ENCODE data around the gene PCBP2.
"Not testable (repeated sequence)": the region's sequence is repeated elsewhere in the genome, so short reads cannot be mapped to it uniquely, and the experiment has no call there.

The PCBP2 gene

DNA sequence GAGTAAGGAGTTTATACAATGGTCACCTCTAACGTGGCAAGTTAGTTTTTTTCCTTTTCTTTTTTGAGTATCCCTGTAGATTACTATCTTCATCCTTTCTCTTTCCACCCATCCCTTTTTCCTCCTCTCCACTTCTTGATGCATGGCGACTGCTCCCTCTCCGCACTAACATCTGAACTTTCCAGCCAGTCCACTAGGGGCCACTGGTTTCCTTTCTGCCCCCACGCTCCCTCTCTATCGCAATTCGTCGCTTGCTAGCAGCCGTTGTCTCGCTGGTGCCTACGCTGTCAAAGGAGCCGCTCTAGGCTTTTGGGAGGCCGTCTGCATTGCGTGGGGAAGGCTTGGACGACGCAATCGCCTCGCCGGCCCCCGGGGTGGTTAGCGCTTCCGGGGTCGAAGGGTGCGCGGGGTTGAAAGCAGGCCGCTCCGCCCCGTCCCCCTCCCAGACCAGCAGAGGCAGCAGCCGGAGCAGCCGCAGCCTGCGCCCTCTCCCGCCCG is at the start of gene PCBP2:
TSS of gene PCBP2 (plus strand) at position 442 of the 498 bp plus-strand sequence. CDS start 2,699 bp downstream, outside the sequence.
- no peak for FAIRE-seq

DNA sequence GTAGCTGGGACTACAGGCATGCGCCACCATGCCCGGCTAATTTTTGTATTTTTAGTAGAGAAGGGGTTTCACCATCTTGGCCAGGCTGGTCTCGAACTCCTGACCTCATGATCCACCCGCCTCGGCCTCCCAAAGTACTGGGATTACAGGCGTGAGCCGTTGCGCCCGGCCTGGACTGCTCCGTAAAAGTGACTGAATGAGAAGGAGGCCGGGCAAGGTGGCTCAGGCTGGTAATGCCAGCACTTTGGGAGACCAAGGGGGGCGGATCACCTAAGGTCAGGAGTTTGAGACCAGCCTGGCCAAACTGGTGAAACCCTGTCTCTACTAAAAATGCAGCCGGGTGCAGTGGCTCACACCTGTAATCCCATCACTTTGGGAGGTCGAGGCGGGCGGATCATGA is 49.6 kb upstream of the PCBP2 start:
- not testable (repeated sequence) for FAIRE-seq

DNA sequence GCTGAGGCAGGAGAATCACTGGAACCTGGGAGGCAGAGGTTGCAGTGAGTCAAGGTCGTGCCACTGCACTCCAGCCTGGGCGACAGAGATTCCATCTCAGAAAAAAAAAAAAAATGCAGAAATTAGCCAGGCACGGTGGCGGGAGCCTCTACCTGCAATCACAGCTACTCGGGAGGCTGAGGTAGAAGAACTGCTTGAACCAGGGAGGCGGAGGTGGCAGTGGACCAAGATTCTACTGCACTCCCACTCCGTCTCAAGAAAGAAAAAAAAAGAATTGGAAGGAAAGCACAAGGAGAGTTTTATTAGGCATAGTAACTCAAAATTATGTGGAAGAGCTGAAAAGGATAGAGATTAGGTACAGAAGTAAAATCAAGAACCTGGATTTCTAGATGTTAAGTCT is 49.0 kb upstream of the PCBP2 start:
- FAIRE-seq: no peak

DNA sequence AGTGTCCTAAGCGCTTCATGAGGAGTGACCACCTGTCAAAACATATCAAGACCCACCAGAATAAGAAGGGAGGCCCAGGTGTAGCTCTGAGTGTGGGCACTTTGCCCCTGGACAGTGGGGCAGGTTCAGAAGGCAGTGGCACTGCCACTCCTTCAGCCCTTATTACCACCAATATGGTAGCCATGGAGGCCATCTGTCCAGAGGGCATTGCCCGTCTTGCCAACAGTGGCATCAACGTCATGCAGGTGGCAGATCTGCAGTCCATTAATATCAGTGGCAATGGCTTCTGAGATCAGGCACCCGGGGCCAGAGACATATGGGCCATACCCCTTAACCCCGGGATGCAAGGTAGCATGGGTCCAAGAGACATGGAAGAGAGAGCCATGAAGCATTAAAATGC is 41.0 kb upstream of the PCBP2 start:
- no peak for FAIRE-seq

DNA sequence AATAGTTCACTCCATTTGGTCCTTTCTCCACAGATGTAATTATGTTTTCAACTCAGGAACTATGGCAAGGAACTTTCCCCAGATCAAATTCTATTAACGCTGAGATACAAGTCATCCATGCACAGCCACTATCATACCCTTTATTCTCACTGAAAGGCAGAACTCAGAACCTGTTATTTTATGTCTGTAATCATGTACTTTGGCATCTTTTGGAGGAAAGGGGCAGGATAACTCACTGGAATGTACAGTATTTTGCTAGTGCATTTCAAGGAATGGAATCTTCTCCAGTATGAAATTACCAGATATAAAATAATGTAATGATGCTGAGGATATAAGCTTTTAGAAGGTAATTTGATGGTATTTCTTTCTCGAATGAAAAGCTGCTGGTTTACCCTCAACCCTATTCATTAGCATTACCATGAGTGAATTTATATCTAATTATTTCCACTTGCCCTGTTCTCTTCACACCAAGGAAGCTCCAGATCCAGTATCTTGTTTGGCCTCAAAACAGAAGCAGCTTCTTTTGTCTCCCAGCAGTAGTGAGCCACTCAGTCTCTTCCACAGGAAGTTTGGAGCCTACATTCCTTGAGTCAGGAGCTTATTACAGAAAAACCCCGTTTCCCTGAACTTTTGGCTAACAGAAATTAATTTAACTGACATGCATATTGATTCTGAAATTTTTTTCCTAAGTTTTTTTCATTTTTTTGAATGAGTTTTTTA is 38.3 kb upstream of the PCBP2 start:
- no peak for FAIRE-seq

DNA sequence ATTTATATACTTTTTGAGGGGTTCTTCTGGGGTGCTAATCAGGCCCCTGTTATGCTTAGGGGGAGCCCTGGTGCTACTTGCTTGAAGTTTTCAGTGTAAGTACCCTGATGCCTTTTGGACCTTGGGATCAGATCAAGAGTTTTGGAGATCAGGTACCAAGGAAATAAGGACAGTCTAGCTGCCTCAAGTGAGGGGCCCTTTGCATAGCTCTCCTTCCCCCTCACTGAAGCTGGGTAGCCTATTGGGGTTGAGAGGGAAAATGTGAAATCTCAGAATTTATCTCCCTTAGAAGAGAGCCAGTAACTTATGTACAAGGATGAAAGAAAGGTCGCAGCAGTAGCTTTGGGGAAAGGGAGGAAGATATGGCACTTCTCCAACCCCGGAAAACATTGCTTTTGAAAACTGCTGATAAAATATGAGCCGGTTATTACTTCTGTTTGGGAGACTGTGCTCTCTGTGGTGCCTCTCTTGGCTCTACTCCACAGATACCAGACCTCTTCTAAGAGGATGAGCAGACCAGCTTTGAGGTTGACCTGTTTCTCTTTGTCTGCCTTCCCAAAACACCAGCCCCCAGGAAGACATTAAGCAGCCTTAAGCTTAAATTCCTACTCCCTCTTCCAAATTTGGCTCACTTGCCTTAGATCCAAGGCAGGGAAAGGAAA is 37.0 kb upstream of the PCBP2 start:
- FAIRE-seq: no peak

DNA sequence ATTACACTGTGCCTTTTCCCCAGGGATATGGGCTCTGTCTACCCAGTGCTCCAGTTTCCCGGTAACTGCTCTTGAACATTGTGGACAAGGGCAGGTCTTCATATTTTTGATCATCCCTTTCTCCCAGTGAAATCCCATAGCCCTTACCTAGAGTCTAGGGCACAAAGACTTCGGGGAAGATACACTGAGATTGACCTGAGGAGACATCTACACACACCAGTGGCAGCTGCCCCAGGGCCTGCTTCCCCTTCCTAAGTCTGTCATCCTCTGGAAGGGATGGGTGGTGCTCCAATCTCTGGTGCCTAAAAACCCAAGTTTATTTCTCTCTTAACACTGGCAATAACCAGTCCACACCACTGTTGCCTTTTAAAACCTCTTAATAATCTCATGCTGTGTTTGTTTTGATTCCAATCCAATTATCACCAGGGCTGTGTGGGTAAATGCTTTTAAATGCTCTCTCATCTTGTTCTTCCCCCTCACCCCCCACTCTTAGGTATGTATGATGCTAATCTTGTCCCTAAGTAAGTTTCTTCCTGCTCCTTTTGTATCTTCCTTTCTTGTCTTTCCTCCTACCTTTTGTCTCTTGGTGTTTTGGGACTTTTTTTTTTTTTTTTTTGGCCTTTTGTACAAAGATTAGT is 36.0 kb upstream of the PCBP2 start:
- FAIRE-seq: not testable (repeated sequence)

DNA sequence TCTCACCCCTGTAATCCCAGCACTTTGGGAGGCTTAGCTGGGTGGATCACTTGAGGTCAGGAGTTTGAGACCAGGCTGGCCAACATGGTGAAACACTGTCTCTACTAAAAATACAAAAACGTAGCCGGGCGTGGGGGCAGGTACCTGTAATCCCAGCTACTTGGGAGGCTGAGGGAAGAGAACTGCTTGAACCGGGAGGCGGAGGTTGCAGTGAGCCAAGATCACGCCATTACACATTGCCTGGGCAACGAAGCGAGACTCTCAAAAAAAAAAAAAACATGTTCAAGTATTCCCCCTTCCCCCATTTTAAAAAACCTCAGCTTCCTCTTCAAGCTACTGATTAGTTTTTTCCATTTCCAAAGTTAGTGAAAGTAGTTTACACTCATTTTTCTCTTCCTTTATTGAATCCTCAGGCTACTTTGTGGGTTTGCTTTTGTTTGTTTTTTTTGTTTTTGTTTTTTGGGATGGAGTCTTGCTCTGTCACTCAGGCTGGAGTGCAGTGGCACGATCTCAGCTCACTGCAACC is 34.5 kb upstream of the PCBP2 start:
- FAIRE-seq: not testable (repeated sequence)

DNA sequence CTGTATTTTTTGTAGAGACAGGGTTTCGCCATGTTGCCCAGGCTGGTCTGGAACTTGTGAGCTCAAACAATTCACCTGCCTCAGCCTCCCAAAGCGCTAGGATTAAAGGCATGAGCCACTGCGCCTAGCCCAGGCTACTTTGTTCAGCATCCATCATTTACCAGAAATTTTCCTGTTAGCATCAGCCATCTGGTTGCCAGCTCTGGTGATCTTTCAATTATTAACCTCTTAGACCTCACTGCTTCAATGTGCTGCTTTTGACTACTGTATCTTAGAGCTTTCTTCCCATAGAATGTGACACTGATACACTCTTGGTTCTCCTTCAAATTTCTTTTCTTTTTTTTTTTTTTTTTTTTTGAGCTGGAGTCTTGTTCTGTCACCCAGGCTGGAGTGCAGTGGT is 33.7 kb upstream of the PCBP2 start:
- FAIRE-seq: no peak

DNA sequence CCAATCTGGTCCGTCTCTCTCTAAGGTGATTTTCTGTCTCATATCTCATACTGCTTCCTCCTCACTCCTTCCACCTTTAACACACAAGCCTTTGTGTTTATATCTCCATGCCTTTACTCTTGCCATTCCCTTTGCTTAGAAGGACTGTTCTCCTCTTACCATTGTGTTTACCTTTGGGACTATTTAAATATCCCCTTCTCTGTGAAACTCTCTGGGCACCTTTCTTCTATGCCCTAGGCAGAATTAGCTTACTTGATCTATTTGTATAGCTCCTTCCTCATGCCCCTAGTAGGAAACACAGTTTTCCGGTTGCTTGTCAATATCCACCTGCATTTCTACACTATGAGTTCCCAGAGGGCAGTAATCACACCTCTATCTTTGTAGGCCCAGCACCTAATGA is 32.1 kb upstream of the PCBP2 start:
- no peak for FAIRE-seq

DNA sequence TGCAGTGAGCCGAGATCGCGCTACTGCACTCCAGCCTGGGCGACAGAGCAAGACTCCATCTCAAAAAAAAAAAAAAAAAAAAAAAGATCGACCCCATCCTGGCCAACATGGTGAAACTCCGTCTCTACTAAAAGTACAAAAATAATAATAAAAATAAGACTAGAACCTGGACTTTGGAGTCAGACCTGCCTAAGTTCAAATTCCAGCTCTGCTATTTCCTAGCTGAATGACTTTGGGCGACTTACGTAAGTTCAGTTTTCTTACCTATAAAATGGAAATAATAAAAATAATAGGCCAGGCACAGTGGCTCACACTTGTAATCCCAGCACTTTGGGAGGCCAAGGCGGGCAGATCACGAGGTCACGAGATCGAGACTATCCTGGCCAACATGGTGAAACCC is 29.7 kb upstream of the PCBP2 start:
- not testable (repeated sequence) for FAIRE-seq

DNA sequence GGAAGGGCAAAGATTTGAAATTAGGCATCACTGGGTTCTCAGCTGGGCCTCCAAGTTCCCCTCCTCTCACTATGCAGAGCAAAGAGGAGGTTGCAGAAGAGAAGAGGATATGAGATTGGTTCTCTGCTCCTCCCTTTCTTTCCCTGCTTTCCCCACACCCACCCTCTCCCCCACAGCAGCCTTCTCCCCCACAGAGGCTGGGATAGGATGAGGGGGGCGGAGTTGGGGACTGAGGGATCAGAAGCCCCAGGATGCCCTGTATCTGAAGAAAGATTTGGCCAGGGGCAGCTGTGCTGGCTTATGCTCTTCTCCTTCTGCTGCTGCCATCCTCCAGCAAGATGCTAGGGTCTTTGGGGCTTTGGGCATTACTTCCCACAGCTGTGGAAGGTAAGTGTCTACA is 28.3 kb upstream of the PCBP2 start, which contains the start of gene AMHR2:
TSS of gene AMHR2 (plus strand) at position 259 of the 400 bp plus-strand sequence. CDS start at position 339, 80 bp downstream.
- no peak for FAIRE-seq

DNA sequence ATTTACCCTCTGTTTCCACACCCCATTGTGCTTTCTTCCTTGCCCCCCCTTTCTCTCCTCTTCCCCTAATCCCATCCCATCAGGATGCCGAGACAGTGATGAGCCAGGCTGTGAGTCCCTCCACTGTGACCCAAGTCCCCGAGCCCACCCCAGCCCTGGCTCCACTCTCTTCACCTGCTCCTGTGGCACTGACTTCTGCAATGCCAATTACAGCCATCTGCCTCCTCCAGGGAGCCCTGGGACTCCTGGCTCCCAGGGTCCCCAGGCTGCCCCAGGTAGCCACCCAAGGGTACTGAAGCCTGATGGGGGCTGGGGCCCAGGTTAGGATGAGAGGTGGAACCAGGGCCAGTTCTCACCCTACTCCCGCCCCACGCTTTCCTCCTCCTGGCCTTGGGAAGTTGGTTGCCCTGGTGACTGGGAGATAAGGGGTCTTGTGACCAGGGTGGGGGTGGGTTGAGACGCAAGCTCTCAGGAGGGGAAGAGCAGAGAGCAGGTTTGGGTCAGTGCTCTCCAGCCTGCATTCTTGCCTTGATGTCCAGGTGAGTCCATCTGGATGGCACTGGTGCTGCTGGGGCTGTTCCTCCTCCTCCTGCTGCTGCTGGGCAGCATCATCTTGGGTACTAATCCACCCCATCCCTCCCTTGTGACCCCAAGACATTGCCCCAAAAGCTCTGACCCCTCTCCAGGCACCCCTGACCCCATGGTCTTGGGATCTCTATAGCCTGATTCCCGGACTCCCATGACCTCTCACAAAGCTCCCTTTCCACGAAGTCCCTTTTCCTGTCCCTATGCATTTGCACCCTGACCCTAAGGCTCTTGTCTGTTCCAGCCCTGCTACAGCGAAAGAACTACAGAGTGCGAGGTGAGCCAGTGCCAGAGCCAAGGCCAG is 27.0 kb upstream of the PCBP2 start:
- FAIRE-seq: no peak

DNA sequence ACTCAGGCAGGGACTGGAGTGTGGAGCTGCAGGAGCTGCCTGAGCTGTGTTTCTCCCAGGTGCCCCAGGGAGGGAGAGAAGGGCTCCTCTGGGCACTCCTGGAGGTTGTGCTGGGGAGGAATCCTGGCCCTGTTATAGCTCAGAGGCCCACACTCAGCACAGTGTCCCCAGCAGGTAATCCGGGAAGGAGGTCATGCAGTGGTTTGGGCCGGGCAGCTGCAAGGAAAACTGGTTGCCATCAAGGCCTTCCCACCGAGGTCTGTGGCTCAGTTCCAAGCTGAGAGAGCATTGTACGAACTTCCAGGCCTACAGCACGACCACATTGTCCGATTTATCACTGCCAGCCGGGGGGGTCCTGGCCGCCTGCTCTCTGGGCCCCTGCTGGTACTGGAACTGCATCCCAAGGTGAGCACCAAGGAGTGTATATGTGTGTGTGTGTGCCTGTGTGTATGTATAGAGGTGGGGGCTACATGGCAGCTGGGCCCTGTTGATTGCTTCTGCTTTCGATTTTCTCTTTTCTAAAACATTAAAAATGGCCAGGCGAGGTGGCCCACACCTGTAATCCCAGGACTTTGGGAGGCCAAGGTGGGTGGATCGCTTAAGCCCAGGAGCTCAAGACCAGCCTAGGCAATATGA is 26.3 kb upstream of the PCBP2 start:
- no peak for FAIRE-seq

DNA sequence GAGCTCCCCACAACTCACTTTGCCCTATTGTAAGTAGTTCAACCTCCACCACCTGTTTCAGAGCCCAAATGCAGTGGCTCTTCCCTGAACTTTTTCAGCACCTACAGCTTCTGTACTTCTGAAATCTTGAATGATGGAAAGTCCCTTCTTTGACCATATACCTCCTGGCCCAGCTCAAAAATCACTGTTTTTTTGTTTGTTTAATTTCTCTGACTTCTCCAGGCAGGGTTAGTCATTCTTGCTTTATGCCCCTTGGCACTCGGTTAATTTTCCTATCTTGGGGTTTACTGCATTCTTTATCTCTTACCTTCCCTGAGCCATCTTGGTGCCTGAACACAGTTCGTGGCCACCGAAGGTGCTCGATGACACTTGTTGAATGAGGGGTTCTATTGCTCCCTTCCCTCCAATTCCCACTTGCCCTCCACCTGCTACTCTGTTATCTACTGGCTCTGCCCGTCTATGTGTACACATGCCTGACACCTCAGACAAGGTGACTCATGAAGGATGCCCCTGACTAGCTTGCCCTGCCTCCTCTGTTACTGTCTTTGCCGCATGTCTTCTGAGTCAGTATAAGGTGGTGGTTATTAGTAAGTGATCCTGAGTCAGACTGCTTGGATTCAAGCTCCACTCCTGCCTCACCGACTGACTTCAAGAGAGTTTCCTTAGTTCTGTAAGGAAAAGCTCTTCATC is 23.9 kb upstream of the PCBP2 start:
- FAIRE-seq: no peak

DNA sequence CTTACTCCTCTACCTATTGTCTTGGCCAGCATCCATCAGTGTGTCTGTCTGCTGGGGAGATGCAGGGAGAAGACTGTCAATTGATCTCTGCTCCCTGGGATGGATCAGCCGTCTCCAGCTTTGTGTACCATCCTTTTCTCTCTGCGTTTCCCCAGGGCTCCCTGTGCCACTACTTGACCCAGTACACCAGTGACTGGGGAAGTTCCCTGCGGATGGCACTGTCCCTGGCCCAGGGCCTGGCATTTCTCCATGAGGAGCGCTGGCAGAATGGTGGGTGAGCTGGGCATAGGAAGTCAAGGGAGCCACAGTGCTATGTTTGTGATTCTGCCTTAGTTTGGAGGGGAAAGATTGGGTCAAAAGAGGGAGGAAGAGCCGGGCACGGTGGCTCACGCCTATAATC is 23.2 kb upstream of the PCBP2 start:
- no peak for FAIRE-seq

DNA sequence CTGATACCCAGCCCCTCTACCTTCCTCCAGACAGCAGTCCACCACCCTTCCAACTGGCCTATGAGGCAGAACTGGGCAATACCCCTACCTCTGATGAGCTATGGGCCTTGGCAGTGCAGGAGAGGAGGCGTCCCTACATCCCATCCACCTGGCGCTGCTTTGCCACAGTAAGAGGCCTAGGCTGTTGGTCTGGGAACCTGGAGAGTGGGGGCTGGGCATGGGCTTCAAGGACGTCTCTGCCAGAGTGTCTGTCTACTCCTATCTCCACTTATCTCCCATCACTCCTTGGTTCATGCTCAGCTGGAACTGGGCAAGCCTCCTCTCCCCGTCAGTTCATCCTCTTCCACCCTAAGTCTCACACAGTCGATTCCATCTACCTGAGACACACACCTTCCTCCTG is 21.8 kb upstream of the PCBP2 start:
- no peak for FAIRE-seq

DNA sequence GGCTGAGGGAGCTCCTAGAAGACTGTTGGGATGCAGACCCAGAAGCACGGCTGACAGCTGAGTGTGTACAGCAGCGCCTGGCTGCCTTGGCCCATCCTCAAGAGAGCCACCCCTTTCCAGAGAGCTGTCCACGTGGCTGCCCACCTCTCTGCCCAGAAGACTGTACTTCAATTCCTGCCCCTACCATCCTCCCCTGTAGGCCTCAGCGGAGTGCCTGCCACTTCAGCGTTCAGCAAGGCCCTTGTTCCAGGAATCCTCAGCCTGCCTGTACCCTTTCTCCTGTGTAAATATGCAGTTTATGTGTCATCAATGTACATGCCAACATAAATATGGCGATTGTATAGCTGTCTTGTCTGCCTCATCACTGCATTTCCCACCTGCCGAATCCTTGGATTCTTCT is 20.7 kb upstream of the PCBP2 start:
- no peak for FAIRE-seq

DNA sequence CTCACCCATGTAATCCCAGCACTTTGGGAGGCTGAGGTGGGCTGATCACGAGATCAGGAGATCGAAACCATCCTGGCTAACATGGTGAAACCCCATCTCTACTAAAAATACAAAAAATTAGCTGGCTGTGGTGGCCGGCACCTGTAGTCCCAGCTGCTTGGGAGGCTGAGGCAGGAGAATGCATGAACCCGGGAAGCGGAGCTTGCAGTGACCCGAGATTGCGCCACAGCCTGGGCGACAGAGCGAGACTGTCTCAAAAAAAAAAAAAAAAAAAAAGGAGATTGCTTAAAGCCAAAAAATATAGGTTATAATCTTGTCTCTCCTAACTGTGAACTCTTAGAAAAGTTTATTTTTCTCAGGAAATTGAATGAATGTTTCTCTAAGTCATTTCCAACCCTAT is 16.6 kb upstream of the PCBP2 start:
- FAIRE-seq: not testable (repeated sequence)

DNA sequence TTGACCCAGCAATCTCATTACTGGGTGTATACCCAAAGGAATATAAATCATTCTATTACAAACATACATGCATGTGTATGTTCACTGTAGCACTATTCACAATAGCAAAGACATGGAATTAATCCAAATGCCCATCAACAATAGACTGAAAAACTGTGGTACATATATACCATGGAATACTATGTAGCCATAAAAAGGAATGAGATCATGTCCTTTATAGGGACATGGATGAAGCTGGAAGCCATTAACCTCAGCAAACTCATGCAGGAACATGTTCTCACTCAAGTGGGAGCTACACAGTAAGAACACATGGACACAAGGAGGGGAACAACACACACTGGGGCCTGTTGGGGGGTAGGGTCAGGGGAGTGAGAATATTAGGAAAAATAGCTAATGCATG is 12.3 kb upstream of the PCBP2 start:
- FAIRE-seq: not testable (repeated sequence)

All from islet of Langerhans (tissue), 1 donor.